ENCODE data around the gene PKNOX2.

- TF ChIP-seq CTCF (conservative IDR thresholded peaks at IDR 0.05) = no peak
- TF ChIP-seq ZFX (IDR thresholded peaks at IDR 0.05) = no peak
These were observed 57.9 kb downstream of the PKNOX2 start for GRCh38 chr11:125222494-125222893.

Data from C4-2B (cell line).